Measurements from ENCODE around the gene WBP1L. TPM values are rescaled to one million over a fixed set of nuclear protein-coding genes. Genes with fewer than 3 reads are reported as not detected.

Gene WBP1L
- total and polyA plus RNA-seq, 2 experiments from 2014 or later = 7.0 to 55.7 TPM

DNA sequence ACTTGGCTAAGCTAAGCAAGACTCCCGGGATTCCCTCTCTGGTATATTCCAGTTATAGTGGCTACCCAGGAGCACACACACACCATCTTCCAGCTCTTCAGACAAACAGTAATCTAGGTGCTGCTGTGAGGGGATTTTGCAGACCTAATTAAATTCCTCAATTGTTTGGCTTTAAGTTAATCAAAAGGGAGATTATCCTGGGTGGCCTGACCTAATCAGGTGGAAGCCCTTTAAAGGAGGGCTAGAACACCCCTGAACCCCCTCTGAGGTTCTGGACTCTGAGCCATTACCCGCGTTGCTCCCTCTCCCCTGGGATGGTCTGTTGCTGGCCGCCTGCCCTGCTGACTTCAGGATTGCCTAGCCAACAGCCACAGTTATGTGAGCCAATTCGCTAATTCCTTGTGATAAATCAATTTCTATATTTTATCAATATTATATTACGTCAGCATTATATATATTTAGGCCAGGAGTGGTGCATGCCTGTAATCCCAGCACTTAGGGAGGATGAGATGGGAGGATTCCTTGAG lies 22.9 kb upstream of the WBP1L start (continued):
- TF ChIP-seq, protein P1, sequence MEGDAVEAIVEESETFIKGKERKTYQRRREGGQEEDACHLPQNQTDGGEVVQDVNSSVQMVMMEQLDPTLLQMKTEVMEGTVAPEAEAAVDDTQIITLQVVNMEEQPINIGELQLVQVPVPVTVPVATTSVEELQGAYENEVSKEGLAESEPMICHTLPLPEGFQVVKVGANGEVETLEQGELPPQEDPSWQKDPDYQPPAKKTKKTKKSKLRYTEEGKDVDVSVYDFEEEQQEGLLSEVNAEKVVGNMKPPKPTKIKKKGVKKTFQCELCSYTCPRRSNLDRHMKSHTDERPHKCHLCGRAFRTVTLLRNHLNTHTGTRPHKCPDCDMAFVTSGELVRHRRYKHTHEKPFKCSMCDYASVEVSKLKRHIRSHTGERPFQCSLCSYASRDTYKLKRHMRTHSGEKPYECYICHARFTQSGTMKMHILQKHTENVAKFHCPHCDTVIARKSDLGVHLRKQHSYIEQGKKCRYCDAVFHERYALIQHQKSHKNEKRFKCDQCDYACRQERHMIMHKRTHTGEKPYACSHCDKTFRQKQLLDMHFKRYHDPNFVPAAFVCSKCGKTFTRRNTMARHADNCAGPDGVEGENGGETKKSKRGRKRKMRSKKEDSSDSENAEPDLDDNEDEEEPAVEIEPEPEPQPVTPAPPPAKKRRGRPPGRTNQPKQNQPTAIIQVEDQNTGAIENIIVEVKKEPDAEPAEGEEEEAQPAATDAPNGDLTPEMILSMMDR (conservative IDR thresholded peaks at IDR 0.05; ENCODE audit: low read depth in 2 of 2) = no peak
- TF ChIP-seq NANOG (IDR thresholded peaks at IDR 0.05; ENCODE audit: borderline replicate concordance) = no peak
- TF ChIP-seq, protein P2, sequence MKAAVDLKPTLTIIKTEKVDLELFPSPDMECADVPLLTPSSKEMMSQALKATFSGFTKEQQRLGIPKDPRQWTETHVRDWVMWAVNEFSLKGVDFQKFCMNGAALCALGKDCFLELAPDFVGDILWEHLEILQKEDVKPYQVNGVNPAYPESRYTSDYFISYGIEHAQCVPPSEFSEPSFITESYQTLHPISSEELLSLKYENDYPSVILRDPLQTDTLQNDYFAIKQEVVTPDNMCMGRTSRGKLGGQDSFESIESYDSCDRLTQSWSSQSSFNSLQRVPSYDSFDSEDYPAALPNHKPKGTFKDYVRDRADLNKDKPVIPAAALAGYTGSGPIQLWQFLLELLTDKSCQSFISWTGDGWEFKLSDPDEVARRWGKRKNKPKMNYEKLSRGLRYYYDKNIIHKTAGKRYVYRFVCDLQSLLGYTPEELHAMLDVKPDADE (IDR thresholded peaks at IDR 0.05) = no peak
- TF ChIP-seq POLR2AphosphoS5 (IDR thresholded peaks at IDR 0.05; ENCODE audit: low read depth) = no peak
- TF ChIP-seq CREB1 (CRISPR knock-in tag; IDR thresholded peaks at IDR 0.05; ENCODE audit: low read depth) = no peak

DNA sequence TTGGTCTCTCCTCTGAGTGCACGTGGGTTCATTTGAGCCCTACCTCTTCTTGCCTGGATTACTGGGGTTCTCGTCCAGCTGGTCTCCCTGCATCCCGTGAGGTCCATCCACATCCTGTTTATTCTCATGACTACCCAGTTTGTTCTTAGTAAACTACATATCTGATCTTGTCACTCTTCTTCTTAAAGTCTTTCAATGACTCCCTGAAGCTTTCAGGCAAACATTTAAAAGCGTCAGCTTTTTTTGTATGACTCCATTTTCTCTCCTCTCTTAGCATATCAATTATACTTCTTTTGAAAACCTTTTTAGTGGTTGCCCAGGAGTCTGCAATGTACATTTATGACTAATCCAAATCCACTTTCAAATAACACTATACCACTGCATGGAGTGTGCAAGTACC lies 21.8 kb upstream of the WBP1L start:
- H3K4me1 ChIP-seq (ENCODE audit: insufficient read depth) = peaks cover 22% of the 10 kb centered on the region
- H3K4me3 Mint-ChIP-seq = no peak overlapping the region
- H3K9me2 ChIP-seq (ENCODE audit: insufficient read depth) = no peaks in the 10 kb centered on the region
- ATAC-seq = no peak
- peaks cover 79% of the 10 kb centered on the region for H3K79me2 ChIP-seq (replicated peaks; ENCODE audit: insufficient read depth)
- no peaks in the 10 kb centered on the region for H3K27me3 ChIP-seq (ENCODE audit: insufficient read depth)
- H3K36me3 Mint-ChIP-seq (ENCODE audit: low read depth) = peaks cover 56% of the 10 kb centered on the region
- no peak overlapping the region for H2AFZ ChIP-seq
- H3K9me3 Mint-ChIP-seq = no peaks in the 10 kb centered on the region
- peaks cover 33% of the 10 kb centered on the region for H3K4me1 Mint-ChIP-seq
- H3K4me3 ChIP-seq = no peak overlapping the region
- H3K4me2 ChIP-seq = no peak overlapping the region
- no peak overlapping the region for H3K27ac Mint-ChIP-seq
- no peak for DNase-seq (ENCODE audit: low spot score)
- peaks cover 15% of the 10 kb centered on the region; the same call in 1 of the 2 replicates for H3K36me3 ChIP-seq (ENCODE audit: insufficient read depth)
- H4K20me1 ChIP-seq (replicated peaks; ENCODE audit: insufficient read depth) = peaks cover 40% of the 10 kb centered on the region
- no peaks in the 10 kb centered on the region for H3K27me3 Mint-ChIP-seq (ENCODE audit: insufficient read depth, low read depth, poor library complexity)
- 0 out of 2 replicates have a peak, but pooled peaks cover 3% of the 10 kb centered on the region for H3F3A ChIP-seq (replicated peaks; ENCODE audit: low read depth)
- peak overlapping the region; percentile 63; the same call in 1 of the 2 replicates for H3K27ac ChIP-seq (ENCODE audit: low read depth)
- TF ChIP-seq POLR2AphosphoS5 (IDR thresholded peaks at IDR 0.05; ENCODE audit: low read depth) = no peak
- no peak for TF ChIP-seq ZNF114 (CRISPR knock-in tag; IDR thresholded peaks at IDR 0.05)
- TF ChIP-seq, protein P2 (IDR thresholded peaks at IDR 0.05) = no peak
- TF ChIP-seq STAT1 (IDR thresholded peaks at IDR 0.05; ENCODE audit: unreplicated experiment) = no peak
- TF ChIP-seq, protein P3, sequence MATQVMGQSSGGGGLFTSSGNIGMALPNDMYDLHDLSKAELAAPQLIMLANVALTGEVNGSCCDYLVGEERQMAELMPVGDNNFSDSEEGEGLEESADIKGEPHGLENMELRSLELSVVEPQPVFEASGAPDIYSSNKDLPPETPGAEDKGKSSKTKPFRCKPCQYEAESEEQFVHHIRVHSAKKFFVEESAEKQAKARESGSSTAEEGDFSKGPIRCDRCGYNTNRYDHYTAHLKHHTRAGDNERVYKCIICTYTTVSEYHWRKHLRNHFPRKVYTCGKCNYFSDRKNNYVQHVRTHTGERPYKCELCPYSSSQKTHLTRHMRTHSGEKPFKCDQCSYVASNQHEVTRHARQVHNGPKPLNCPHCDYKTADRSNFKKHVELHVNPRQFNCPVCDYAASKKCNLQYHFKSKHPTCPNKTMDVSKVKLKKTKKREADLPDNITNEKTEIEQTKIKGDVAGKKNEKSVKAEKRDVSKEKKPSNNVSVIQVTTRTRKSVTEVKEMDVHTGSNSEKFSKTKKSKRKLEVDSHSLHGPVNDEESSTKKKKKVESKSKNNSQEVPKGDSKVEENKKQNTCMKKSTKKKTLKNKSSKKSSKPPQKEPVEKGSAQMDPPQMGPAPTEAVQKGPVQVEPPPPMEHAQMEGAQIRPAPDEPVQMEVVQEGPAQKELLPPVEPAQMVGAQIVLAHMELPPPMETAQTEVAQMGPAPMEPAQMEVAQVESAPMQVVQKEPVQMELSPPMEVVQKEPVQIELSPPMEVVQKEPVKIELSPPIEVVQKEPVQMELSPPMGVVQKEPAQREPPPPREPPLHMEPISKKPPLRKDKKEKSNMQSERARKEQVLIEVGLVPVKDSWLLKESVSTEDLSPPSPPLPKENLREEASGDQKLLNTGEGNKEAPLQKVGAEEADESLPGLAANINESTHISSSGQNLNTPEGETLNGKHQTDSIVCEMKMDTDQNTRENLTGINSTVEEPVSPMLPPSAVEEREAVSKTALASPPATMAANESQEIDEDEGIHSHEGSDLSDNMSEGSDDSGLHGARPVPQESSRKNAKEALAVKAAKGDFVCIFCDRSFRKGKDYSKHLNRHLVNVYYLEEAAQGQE (IDR thresholded peaks at IDR 0.05; ENCODE audit: unreplicated experiment) = no peak
- TF ChIP-seq, protein P4, sequence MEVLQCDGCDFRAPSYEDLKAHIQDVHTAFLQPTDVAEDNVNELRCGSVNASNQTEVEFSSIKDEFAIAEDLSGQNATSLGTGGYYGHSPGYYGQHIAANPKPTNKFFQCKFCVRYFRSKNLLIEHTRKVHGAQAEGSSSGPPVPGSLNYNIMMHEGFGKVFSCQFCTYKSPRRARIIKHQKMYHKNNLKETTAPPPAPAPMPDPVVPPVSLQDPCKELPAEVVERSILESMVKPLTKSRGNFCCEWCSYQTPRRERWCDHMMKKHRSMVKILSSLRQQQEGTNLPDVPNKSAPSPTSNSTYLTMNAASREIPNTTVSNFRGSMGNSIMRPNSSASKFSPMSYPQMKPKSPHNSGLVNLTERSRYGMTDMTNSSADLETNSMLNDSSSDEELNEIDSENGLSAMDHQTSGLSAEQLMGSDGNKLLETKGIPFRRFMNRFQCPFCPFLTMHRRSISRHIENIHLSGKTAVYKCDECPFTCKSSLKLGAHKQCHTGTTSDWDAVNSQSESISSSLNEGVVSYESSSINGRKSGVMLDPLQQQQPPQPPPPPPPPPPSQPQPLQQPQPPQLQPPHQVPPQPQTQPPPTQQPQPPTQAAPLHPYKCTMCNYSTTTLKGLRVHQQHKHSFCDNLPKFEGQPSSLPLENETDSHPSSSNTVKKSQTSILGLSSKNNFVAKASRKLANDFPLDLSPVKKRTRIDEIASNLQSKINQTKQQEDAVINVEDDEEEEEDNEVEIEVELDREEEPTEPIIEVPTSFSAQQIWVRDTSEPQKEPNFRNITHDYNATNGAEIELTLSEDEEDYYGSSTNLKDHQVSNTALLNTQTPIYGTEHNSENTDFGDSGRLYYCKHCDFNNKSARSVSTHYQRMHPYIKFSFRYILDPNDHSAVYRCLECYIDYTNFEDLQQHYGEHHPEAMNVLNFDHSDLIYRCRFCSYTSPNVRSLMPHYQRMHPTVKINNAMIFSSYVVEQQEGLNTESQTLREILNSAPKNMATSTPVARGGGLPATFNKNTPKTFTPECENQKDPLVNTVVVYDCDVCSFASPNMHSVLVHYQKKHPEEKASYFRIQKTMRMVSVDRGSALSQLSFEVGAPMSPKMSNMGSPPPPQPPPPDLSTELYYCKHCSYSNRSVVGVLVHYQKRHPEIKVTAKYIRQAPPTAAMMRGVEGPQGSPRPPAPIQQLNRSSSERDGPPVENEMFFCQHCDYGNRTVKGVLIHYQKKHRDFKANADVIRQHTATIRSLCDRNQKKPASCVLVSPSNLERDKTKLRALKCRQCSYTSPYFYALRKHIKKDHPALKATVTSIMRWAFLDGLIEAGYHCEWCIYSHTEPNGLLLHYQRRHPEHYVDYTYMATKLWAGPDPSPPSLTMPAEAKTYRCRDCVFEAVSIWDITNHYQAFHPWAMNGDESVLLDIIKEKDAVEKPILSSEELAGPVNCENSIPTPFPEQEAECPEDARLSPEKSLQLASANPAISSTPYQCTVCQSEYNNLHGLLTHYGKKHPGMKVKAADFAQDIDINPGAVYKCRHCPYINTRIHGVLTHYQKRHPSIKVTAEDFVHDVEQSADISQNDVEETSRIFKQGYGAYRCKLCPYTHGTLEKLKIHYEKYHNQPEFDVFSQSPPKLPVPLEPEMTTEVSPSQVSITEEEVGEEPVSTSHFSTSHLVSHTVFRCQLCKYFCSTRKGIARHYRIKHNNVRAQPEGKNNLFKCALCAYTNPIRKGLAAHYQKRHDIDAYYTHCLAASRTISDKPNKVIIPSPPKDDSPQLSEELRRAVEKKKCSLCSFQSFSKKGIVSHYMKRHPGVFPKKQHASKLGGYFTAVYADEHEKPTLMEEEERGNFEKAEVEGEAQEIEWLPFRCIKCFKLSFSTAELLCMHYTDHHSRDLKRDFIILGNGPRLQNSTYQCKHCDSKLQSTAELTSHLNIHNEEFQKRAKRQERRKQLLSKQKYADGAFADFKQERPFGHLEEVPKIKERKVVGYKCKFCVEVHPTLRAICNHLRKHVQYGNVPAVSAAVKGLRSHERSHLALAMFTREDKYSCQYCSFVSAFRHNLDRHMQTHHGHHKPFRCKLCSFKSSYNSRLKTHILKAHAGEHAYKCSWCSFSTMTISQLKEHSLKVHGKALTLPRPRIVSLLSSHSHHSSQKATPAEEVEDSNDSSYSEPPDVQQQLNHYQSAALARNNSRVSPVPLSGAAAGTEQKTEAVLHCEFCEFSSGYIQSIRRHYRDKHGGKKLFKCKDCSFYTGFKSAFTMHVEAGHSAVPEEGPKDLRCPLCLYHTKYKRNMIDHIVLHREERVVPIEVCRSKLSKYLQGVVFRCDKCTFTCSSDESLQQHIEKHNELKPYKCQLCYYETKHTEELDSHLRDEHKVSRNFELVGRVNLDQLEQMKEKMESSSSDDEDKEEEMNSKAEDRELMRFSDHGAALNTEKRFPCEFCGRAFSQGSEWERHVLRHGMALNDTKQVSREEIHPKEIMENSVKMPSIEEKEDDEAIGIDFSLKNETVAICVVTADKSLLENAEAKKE (CRISPR knock-in tag; IDR thresholded peaks at IDR 0.05) = no peak
- no peak for TF ChIP-seq JUNB (IDR thresholded peaks at IDR 0.05; ENCODE audit: unreplicated experiment)
- no peak for TF ChIP-seq EZH2phosphoT487 (IDR thresholded peaks at IDR 0.05; ENCODE audit: unreplicated experiment)
- TF ChIP-seq CREB1 (CRISPR knock-in tag; IDR thresholded peaks at IDR 0.05; ENCODE audit: low read depth) = no peak
